Fibroblast of skin of left biceps (primary cell): ENCODE results near the gene WNT10A.
"Not testable (repeated sequence)": the region's sequence is repeated elsewhere in the genome, so short reads cannot be mapped to it uniquely, and the experiment has no call there.

ENCODE experiments used
- DNase-seq, 2 experiments: peaks; one replicate each; pipeline ENCODE4 v3.0.0-alpha.2; 2013; ENCODE audit warnings: low read depth in 2 of 2

Gene WNT10A

DNA sequence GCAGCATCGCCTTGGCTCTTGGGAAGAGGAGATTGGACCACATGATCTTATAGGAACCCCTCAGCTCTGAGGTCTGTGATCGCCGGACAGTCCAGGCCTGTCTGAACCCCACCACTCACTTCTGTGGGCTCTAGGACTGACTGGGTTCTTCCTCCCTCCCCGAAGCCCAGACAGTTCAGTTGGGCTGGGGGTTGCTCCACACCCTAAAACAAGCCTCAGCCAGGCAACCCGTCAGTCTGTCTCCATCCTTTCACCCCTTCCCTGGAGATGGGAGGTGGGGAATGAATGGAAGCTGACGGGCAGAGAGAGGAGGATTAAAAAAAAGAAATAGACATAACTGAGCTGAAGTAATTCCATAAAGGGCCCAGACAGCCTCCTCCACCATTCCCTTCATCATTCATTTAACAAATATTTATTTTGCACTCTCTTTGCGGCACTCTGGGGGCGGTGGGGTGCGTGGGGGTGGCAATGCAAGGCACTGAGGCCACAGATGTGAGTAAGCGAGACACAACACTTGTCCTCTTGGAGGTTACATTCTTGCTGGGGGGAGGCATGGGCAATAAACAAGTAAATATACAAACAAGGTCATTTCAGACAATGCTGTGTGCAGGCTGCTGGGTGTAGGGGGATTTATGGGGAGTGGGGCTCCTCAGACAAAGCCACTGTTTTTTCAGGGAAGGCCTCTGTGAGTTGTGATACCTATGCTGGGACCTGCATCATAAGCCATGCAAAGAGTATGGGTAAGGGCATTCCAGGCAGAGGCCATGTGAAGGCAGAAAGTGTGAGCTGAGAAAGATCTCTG, 12.9 kb downstream of the WNT10A start:
- DNase-seq: no peak

GRCh38 chr2:218894151-218894879, 13.7 kb downstream of the WNT10A start:
- DNase-seq: no peak

DNA sequence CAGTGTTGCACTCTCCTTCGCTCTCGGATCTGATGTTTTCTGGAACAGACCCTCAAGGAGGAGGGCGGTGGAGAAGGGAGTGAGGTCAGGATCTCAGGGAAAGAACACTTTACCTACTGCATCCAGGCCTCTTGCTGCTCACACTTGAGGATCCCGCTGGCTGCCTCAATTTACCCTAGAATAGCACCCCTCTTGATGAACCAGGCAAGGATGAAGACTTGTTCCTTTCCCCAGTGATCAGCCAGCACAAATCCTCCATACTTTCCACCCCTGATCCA, 14.2 kb downstream of the WNT10A start:
- DNase-seq: no peak

- no peak for DNase-seq
Observed at GRCh38 chr2:218895326-218895725, 14.7 kb downstream of the WNT10A start.

- DNase-seq: no peak
Observed at GRCh38 chr2:218895759-218896500, 15.3 kb downstream of the WNT10A start.

GRCh38 chr2:218896501-218897393, 16.1 kb downstream of the WNT10A start:
- no peak for DNase-seq

GRCh38 chr2:218897394-218898108, 16.9 kb downstream of the WNT10A start:
- DNase-seq: no peak

DNA sequence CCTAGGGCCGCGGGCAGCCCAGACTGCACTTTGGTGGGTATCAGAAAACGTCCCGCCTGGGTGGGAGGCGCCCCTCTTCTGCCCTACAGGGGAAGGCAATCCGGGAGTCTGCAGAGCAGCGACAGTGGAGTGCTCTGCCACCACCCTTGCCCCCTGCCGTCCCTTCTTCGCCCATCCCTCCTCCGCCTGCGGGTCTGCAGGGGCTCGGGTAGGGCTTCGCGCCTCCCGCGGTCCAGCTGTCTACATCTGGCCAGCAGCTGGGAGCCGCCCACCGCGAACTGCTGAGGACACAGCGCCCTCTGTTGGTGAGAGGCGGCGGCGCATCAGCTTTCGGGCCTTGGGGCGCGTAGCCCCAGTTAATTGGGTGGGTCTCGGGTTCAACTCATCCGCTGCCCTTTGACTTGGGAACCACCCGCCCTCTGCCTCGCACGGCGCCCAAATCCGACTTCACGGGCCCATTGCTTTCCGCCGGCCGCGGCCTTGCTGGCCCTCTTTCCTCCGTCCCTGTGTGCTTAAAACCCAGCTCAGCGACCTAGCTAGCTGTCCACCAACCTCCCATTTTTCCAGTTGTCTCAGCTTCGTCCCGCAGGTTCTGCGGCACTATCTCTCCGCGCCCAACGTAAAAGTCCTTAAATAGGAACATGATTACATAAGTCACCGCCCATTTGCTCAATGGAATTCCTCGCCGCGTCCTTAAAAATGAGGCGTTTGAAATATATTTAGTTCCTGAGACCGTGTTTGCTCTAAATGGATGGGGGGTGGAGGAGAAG, 17.6 kb downstream of the WNT10A start:
- no peak for DNase-seq

- no peak for DNase-seq
Observed at GRCh38 chr2:218899147-218899546, 18.5 kb downstream of the WNT10A start.

DNA sequence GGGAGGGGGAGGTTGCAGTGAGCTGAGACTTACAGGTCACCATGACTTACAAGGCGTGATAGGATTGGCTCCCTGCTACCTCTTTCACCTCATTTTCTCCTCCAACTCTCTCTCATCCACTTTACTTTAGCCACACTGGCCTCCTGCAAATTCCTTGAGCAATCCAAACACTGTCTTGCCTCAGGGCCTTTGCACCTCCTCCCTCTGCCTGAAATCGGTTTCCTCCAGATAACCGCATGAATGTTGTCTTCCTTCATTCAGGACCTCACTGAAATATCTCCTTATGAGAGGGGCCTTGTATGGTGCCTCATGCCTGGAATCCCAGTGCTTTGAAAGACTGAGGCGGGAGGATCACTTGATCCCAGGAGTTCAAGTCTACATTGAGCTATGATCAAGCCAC, 21.8 kb downstream of the WNT10A start:
- DNase-seq: no peak

DNA sequence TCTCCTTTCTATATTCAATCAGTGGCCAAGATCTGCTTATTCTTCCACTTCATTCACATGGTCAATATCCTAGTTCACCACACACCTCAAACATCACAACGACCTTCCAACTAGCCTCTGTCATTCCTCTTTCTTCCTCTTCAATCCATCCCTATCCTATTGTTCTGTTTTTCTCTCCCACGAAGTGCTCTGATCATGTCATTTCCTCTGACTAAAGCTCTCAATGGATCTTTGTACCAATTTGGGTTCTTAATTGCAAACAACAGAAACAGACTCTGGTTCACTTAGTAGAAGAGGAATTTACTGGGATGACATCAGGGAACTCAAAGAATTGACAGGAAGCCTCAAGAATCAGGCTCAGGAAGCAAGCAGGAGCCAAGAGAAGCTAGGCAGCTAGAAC, 23.5 kb downstream of the WNT10A start:
- no peak for DNase-seq

- DNase-seq: peak; percentile 65 to 67
Observed at GRCh38 chr2:218908721-218909619, 28.3 kb downstream of the WNT10A start.

DNA sequence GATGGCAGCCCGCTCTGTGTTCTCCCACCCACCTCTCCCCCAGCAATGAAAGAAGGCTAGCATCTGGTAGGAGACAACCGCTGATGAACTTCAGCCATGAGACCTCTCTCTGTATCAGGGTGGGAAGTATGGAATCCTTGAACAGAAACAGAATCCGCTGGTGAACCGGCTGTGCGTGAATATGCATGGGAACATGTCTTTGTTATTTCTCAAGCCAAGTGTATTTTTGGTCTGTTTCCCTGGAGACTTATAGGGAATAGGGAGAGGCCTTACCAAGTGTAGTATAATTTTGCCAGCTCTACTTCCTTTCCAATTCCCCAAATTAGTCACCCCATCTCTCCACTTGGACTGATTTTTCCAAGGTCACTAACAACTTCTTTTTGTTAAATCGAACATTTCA, 30.1 kb downstream of the WNT10A start:
- no peak for DNase-seq

DNA sequence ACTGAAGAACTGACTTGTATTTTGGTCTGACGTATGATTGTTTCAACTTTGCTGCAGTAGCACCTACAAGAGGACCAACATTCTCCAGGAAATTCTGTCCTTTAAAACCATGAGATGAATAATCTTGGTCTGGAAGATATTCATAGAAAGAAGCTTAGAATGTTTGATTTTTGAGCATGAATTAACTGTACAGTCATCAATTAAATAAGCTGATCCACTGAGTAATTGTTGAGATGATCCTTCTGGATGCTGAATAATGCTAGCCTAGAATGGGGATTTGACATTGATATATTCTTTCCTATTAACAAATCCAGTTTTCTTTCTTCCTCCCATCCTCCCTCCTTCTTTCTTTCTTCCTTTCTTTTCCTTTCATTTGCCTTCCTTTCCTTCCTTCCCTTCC, 39.9 kb downstream of the WNT10A start:
- no peak for DNase-seq

DNA sequence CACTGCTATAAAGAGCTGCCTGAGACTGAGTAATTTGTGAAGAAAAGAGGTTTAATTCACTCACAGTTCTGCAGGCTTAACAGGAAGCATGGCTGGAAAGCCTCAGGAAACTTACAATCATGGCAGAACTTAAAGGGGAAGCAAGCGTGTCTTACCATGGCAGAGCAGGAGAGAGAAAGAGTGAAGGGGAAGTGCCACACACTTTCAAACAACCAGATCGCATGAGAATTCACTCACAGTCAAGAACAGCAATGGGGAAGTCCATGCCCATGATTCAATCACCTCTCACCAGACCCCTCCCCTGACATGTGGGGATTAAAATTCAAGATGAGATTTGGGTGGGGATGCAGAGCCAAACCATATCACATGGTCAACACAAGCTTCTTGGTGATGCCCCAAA, 44.1 kb downstream of the WNT10A start:
- no peak for DNase-seq

DNA sequence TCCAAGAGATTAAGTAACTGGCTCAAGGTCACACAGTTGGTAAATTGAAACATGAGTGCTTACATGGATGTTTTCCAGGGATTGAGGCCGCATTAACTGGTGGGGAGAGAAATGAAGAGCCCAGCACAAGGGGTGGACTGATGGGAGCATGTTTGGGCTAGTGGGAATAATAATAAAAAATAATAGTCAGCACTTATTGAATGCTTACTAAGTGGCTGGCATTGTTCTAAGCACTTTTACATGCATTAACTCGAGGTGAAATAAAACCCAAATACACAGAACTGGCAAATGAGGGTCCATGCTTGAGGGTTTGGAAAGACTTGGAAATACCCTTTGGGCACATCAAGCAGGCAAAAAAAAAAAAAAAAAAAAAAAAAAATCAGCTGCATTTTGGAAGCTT, 44.8 kb downstream of the WNT10A start:
- no peak for DNase-seq

DNA sequence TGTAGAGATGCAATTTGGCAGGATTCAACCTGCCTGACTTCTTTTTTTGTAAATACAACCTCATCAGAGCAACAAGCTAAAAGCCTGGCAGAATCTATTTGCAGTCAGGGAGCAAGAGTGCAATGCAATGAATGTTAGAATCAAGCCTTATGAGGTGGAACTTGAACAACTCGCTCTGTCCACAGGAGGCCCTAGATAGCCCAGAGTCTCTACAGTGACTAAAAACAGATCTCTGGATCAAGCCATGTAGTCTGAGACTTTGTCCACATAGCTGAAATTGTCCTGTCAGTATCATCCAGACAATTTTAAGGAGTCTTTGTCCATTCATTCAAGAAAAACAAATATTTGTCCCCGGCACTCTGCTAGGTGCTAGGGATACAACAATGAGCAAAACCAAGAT, 46.8 kb downstream of the WNT10A start:
- no peak for DNase-seq

GRCh38 chr2:218927876-218928275, 47.2 kb downstream of the WNT10A start:
- DNase-seq: no peak

GRCh38 chr2:218930488-218930887, 49.8 kb downstream of the WNT10A start:
- not testable (repeated sequence) for DNase-seq
